Thyroid gland (tissue), 4 donors: ENCODE measurements around the gene KCP. TPM values are rescaled to one million over a fixed set of nuclear protein-coding genes. Genes with fewer than 3 reads are reported as not detected.

Experiments used
- DNase-seq, 2 donors: peaks; one replicate each; pipeline ENCODE4 v3.0.0-alpha.2; 2019
- H3K27ac ChIP-seq, 3 donors: fragments of 200-600 bp; sonication (generic); 1 replicate in 2 of 3; 2 replicates in 1 of 3; pipeline ENCODE4 v1.5.1; 2016 to 2019; ENCODE audit warnings: mild to moderate bottlenecking in 1 of 3, moderate library complexity in 1 of 3
- H3K27me3 ChIP-seq: fragments of 200-600 bp; sonication (generic); one replicate; pipeline ENCODE4 v1.5.1; 2019
- H3K36me3 ChIP-seq, 2 donors: fragments of 200-600 bp; sonication (generic); one replicate each; pipeline ENCODE4 v1.5.1; 2016 to 2019
- H3K4me1 ChIP-seq, 2 donors: fragments of 200-600 bp; sonication (generic); one replicate each; pipeline ENCODE4 v1.5.1; 2017 to 2019
- H3K4me3 ChIP-seq, 3 donors: fragments of 200-600 bp; sonication (generic); replicated peaks in 1 of 3; 1 replicate in 2 of 3; 2 replicates in 1 of 3; pipeline ENCODE4 v1.5.1; 2016; ENCODE audit warnings: mild to moderate bottlenecking in 1 of 3
- H3K9me3 ChIP-seq: fragments of 200-600 bp; sonication (generic); one replicate; pipeline ENCODE4 v1.5.1; 2017
- CTCF ChIP-seq, 6 experiments: fragments of 200-600 bp in 3 of 6; fragments of 450-650 bp in 3 of 6; sonication (generic) in 3 of 6; IDR thresholded peaks; one replicate each; pipeline ENCODE4 v1.5.1; 2016 to 2019; ENCODE audit warnings: antibody characterized with exemption in 6 of 6, mild to moderate bottlenecking in 2 of 6, inconsistent platforms in 1 of 6, moderate library complexity in 1 of 6
- POLR2A ChIP-seq, 2 donors: fragments of 450-650 bp; IDR thresholded peaks; one replicate each; pipeline ENCODE4 v1.6.1; 2017; ENCODE audit warnings: antibody characterized with exemption in 2 of 2, mild to moderate bottlenecking in 2 of 2, moderate library complexity in 1 of 2
- WGBS, 2 donors: methylation state at CpG; one replicate each; pipeline ENCODE4 v1.1.5; 2017; 5-methylcytosine and 5-hydroxymethylcytosine counted together
- intact Hi-C: fragments of 100-400 bp; cut with DNase I; formaldehyde crosslinking; loops from one replicate; pipeline ENCODE4 v1.15.1; 2023
- total RNA-seq, 4 donors: library from RNA; depleted of rRNA; stranded (reverse); fragments of >200 nt; gene quantifications; one replicate each; pipeline ENCODE4 v1.2.3, GENCODE V29; 2016

KCP gene
- total RNA-seq, 4 donors from 2014 or later, result 0.27 to 0.93 (median 0.61) TPM

DNA sequence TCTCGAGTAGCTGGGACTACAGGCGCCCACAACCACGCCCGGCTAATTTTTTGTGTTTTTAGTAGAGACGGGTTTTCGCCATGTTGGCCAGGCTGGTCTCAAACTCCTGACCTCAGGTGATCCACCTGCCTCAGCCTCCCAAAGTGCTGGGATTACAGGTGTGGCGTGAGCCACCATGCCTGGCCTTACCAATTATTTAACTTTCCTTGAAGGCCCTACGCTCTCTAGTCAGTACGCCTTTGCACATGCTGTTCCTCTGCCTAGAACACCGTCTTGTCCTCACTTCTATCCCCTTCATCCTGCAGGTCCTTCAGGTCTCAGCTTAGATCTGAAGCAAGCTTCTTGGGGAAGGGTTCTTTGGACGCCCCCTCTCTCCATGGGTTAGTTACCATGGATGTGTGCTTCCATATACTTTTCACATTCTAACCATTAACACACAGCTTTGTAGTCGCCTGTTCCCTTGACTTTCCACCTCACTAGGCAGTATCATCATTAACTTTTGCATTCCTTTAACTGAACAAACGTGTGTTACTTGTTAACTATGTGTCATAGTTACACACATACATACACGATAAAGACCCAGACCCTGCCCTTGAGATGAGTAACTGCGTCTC, 48.4 kb downstream of the KCP start:
- Histone ChIP-seq H3K4me1 (peaks cover 10 to 22% of the 10 kb centered on the region in 2 donors), H3K4me3 (no peak overlapping the region), H3K9me3 (no peaks in the 10 kb centered on the region), H3K36me3 (peaks cover 10 to 14% of the 10 kb centered on the region in 2 donors), H3K27ac (no peak overlapping the region), H3K27me3 (no peaks in the 10 kb centered on the region)
- no peak for DNase-seq
- TF ChIP-seq POLR2A (IDR thresholded peaks at IDR 0.05) (no peak), CTCF (IDR thresholded peaks at IDR 0.05) (no peak)
- intact Hi-C loops, result loop anchor here (10.0 kb wide), 1 partner anchor 127 kb away; the partner anchor contains the start of gene CALU
- WGBS, 2 donors, result 68% methylated on average over 15 of the region's 15 CpGs

- Histone ChIP-seq H3K27ac (no peak overlapping the region), H3K4me3 (no peak overlapping the region), H3K27me3 (no peaks in the 10 kb centered on the region), H3K36me3 (peaks cover 4 to 7% of the 10 kb centered on the region in 2 donors), H3K9me3 (no peaks in the 10 kb centered on the region), H3K4me1 (peaks cover 10 to 22% of the 10 kb centered on the region in 2 donors)
- intact Hi-C loops, result loop anchor here (10.0 kb wide), 1 partner anchor 126 kb away; the partner anchor contains the start of gene CALU
- 49 to 52% methylated on average over 10 of the region's 10 CpGs for WGBS, 2 donors
- no peak for TF ChIP-seq POLR2A (IDR thresholded peaks at IDR 0.05)
- no peak for DNase-seq
Observed at GRCh38 chr7:128860158-128861073, 50.1 kb downstream of the KCP start.

DNA sequence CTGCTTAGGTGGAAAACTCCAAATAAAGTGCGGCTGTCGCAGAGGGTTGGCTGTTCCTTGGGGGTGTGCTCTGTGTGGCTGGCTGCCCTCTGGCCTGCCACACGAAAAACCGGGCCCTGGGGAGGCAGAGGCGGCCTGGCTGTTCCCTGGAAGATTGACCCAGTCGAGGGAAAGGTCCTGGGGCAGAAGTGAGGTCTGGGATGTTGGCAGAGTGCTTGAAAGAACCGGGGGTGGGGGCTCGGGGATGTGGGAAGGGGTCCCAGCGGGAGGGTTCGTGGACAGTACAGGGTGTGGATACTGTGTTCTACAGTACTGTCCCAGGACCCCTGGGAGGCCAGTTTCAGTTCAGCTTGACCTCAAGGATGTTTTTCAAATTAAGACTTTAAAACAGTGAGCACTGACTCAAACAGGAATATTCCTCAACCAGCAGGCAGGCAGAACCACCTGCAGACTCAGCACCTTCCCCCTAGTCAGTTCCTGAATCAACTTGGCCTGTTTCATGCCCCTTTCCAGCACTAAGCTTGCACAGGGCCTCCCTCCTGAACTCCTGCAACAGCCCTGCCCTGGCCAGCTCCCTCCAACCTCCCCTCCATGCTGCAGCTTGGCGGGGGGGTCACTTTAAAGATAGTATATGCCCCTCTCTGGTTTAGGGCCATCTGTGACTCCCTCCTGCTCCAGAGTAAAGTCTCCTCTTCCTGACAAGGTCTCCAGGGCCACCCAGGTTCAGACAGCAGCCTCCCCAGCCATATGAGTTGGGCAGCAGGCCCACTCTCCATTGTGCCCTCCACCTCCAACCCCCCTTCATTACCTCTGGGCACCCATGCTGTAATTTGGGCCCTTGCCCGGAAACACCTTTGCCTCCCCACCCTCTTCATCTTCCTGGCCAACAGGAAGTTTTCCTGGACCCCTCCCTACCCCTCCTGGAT, 51.0 kb downstream of the KCP start:
- H3K36me3 ChIP-seq, result no peaks in the 10 kb centered on the region
- no peaks in the 10 kb centered on the region for H3K27me3 ChIP-seq
- WGBS, 2 donors, result 62 to 71% methylated on average over 12 of the region's 12 CpGs
- intact Hi-C loops, result loop anchor here (10.0 kb wide), 1 partner anchor 125 kb away; the partner anchor contains the start of gene CALU
- peaks cover 10 to 22% of the 10 kb centered on the region in 2 donors for H3K4me1 ChIP-seq
- TF ChIP-seq POLR2A (IDR thresholded peaks at IDR 0.05) (no peak), CTCF (IDR thresholded peaks at IDR 0.05) (no peak)
- no peaks in the 10 kb centered on the region for H3K9me3 ChIP-seq
- peak overlapping the region in 1 of 3 donors; percentile 50 for H3K27ac ChIP-seq
- H3K4me3 ChIP-seq, result no peak overlapping the region
- DNase-seq, result peak in 1 of 2 donors; percentile 16

DNA sequence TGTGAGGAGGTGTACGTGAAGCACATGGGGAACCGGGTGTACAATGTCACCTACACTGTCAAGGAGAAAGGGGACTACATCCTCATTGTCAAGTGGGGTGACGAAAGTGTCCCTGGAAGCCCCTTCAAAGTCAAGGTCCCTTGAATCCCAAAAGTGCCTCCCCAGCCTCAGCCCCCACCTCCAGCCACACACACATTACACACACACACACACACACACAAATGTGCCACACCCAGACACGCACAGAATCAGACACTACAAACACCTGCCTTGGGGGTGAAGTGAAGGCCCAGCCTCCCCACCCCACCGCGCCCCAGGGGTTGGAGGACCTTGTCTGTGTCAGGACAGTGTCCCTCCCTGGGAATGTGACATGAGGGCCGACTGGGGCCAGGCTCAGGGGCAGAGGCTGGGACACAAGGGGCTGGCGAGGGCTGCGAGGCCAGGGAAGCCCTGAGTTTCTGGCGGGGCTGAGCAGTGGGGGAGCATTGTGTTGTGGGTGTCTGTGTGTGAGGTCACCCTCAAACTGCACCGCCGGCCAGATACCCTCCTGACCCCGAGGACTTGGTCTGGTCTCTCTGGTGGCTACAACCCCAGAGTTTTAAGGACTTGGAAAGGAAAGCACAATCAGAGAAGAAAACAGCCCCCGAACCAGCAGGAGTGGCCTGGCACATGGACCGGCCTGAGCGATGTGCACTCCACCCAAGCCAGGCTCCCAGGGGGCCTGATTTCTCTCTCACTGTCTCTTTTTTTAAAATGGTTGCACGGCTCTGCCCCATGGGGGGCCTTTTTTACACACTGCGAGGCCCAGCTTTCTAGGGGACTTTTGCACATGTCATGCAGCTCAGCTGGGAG, 51.9 kb downstream of the KCP start:
- DNase-seq, result no peak
- intact Hi-C loops, result no loop called here
- WGBS, 2 donors, result 74% methylated on average over 9 to 15 of the region's 18 CpGs
- H3K27ac ChIP-seq, result peak overlapping the region in 2 of 3 donors; percentile 21 to 50
- no peaks in the 10 kb centered on the region for H3K36me3 ChIP-seq
- TF ChIP-seq POLR2A (IDR thresholded peaks at IDR 0.05) (no peak), CTCF (IDR thresholded peaks at IDR 0.05) (no peak)
- H3K9me3 ChIP-seq, result no peaks in the 10 kb centered on the region
- H3K27me3 ChIP-seq, result no peaks in the 10 kb centered on the region
- peaks cover 3 to 17% of the 10 kb centered on the region in 2 donors for H3K4me1 ChIP-seq
- no peak overlapping the region for H3K4me3 ChIP-seq
